ENCODE measurements around the gene EZH2. TPM values are rescaled to one million over a fixed set of nuclear protein-coding genes. Genes with fewer than 3 reads are reported as not detected.

The EZH2 gene
- total RNA-seq, 4 donors from 2014 or later, result 0.62 to 1.5 (median 0.65) TPM

GRCh38 chr7:148877517-148877916, 6.6 kb downstream of the EZH2 start:
- TF ChIP-seq POLR2AphosphoS5 (IDR thresholded peaks at IDR 0.05) (no peak), EP300 (IDR thresholded peaks at IDR 0.05) (no peak), POLR2A (IDR thresholded peaks at IDR 0.05) (no peak)
- TF ChIP-seq, protein P1, sequence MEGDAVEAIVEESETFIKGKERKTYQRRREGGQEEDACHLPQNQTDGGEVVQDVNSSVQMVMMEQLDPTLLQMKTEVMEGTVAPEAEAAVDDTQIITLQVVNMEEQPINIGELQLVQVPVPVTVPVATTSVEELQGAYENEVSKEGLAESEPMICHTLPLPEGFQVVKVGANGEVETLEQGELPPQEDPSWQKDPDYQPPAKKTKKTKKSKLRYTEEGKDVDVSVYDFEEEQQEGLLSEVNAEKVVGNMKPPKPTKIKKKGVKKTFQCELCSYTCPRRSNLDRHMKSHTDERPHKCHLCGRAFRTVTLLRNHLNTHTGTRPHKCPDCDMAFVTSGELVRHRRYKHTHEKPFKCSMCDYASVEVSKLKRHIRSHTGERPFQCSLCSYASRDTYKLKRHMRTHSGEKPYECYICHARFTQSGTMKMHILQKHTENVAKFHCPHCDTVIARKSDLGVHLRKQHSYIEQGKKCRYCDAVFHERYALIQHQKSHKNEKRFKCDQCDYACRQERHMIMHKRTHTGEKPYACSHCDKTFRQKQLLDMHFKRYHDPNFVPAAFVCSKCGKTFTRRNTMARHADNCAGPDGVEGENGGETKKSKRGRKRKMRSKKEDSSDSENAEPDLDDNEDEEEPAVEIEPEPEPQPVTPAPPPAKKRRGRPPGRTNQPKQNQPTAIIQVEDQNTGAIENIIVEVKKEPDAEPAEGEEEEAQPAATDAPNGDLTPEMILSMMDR (IDR thresholded peaks at IDR 0.05), result no peak
- Histone ChIP-seq H3K4me1 (peaks cover 0 to under 1% (median 0%) of the 10 kb centered on the region in 3 donors), H3K27me3 (peaks cover 23% of the 10 kb centered on the region), H3K9me3 (no peaks in the 10 kb centered on the region), H3K4me3 (no peak overlapping the region), H3K36me3 (no peaks in the 10 kb centered on the region), H3K27ac (no peak overlapping the region)
- ATAC-seq, result no peak
- WGBS, 2 donors (ENCODE audit: low coverage in 1 of 2), result 88 to 100% methylated on average over 1 of the region's 1 CpG

DNA sequence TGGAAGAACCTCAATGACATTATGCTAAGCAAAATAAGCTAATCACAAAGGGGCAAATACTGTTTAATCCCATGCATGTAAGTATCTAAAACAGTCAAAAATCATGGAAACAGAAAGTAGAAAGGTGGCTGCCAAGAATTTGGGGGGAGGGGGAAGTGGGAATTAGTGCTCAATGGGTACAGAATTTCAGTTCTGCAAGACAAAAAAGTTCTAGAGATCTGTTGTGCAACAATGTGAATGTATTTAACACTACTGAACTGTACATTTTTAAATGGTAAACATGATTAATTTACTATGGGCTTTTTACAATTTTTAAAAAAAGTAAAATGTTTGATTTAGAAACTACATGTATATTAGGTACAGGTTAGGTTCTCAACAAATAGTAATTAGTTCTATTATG, 11.9 kb downstream of the EZH2 start:
- Histone ChIP-seq H3K4me1 (no peaks in the 10 kb centered on the region), H3K4me3 (no peak overlapping the region), H3K36me3 (no peaks in the 10 kb centered on the region), H3K27me3 (no peaks in the 10 kb centered on the region), H3K27ac (no peak overlapping the region), H3K9me3 (peaks cover 0 to 13% (median 0%) of the 10 kb centered on the region in 3 donors)
- TF ChIP-seq POLR2AphosphoS5 (IDR thresholded peaks at IDR 0.05) (no peak), EP300 (IDR thresholded peaks at IDR 0.05) (no peak), POLR2A (IDR thresholded peaks at IDR 0.05) (no peak)
- TF ChIP-seq, protein P1 (IDR thresholded peaks at IDR 0.05), result no peak
- no peak for ATAC-seq

DNA sequence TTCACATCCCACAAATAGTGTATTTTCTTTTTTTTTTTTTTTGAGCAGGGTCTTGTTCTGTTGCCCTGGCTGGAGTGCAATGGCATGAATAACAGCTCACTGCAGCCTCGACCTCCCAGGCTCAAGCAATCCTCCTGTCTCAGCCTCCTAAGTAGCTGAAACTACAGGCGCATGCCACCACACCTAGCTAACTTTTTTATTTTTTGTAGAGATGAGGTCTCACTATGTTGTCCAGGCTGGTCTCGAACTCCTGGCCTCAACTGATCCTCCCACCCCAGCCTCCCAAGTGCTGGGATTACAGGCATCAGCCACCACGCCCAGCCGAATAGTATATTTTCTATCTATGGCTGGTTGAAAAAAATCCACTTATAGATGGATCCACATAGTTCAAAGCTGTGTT, 12.5 kb downstream of the EZH2 start:
- Histone ChIP-seq H3K27ac (no peak overlapping the region), H3K36me3 (no peaks in the 10 kb centered on the region), H3K27me3 (no peaks in the 10 kb centered on the region), H3K4me3 (no peak overlapping the region), H3K9me3 (peaks cover 0 to 16% (median 0%) of the 10 kb centered on the region in 3 donors), H3K4me1 (no peaks in the 10 kb centered on the region)
- WGBS, 2 donors (ENCODE audit: low coverage in 1 of 2), result 92% methylated on average over 4 of the region's 5 CpGs; no CpG with 5 or more reads in 1 of the 2 donors
- no peak for TF ChIP-seq EP300 (IDR thresholded peaks at IDR 0.05)
- ATAC-seq, result no peak

GRCh38 chr7:148871030-148871429, 13.1 kb downstream of the EZH2 start:
- no peak overlapping the region for H3K27ac ChIP-seq
- H3K9me3 ChIP-seq, result peaks cover 0 to 16% (median 0%) of the 10 kb centered on the region in 3 donors
- ATAC-seq, result no peak
- no peaks in the 10 kb centered on the region for H3K36me3 ChIP-seq
- no peaks in the 10 kb centered on the region for H3K4me1 ChIP-seq
- TF ChIP-seq EP300 (IDR thresholded peaks at IDR 0.05) (no peak), POLR2AphosphoS5 (IDR thresholded peaks at IDR 0.05) (no peak), POLR2A (IDR thresholded peaks at IDR 0.05) (no peak)
- TF ChIP-seq, protein P1 (IDR thresholded peaks at IDR 0.05), result no peak
- H3K4me3 ChIP-seq, result no peak overlapping the region
- H3K27me3 ChIP-seq, result no peaks in the 10 kb centered on the region
- 83 to 93% methylated on average over 3 of the region's 3 CpGs for WGBS, 2 donors (ENCODE audit: low coverage in 1 of 2)

DNA sequence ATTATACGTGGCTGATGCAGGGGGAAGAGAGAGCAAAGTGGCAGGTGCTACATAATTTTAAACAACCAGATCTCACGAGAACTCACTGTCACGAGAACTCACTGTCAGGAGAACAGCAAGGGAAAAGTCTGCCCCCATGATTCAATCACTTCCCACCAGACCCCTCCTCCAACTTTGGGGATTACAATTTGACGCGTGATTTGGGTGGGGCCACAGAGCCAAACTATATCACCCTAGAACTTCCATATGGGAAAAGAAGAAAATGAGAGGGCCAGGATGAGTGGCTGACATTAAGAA, 15.8 kb downstream of the EZH2 start:
- ATAC-seq, result no peak
- Histone ChIP-seq H3K27ac (no peak overlapping the region), H3K9me3 (peaks cover 0 to 16% (median 0%) of the 10 kb centered on the region in 3 donors), H3K36me3 (no peaks in the 10 kb centered on the region), H3K4me1 (no peaks in the 10 kb centered on the region), H3K27me3 (no peaks in the 10 kb centered on the region), H3K4me3 (no peak overlapping the region)
- WGBS, 2 donors (ENCODE audit: low coverage in 1 of 2), result 49 to 88% methylated on average over 3 of the region's 5 CpGs
- TF ChIP-seq POLR2A (IDR thresholded peaks at IDR 0.05), result no peak
- no peak for TF ChIP-seq POLR2AphosphoS5 (IDR thresholded peaks at IDR 0.05)
- TF ChIP-seq, protein P1 (IDR thresholded peaks at IDR 0.05), result no peak
- TF ChIP-seq EP300 (IDR thresholded peaks at IDR 0.05), result no peak
